ENCODE data around the gene CKS1B. TPM values are rescaled to one million over a fixed set of nuclear protein-coding genes. Genes with fewer than 3 reads are reported as not detected.
A peak's percentile ranks its signal among the peaks of the same experiment; 100 is the strongest.

Gene CKS1B
- total and polyA plus RNA-seq, 2 donors (not counting 1 experiment from before 2014, with no cell fraction given) = 16.8 to 33.0 TPM

- Mint-ChIP-seq H3K27ac (no peak overlapping the region), H3K27me3 (no peaks in the 10 kb centered on the region), H3K9me3 (ENCODE audit: insufficient read depth) (no peaks in the 10 kb centered on the region), H3K4me3 (no peak overlapping the region), H3K4me1 (peaks cover 23% of the 10 kb centered on the region)
- Histone ChIP-seq H3K27ac (ENCODE audit: low read length in 2 of 2) (no peak overlapping the region), H2AFZ (ENCODE audit: insufficient read depth, low read depth, low read length, poor library complexity, severe bottlenecking) (no peak overlapping the region), H3K9me3 (ENCODE audit: control extremely low read depth in 1 of 3, control insufficient read depth in 2 of 3, insufficient read depth in 1 of 3, low read length in 2 of 3) (no peaks in the 10 kb centered on the region), H3K9ac (ENCODE audit: low read length) (no peak overlapping the region), H3K36me3 (replicated peaks in 1 of 2; ENCODE audit: control extremely low read depth in 1 of 2, control insufficient read depth in 1 of 2, extremely low read depth in 1 of 2, insufficient read depth in 2 of 2, low read length in 1 of 2) (peaks cover 0 to 6% of the 10 kb centered on the region in 2 experiments), H3K4me1 (ENCODE audit: control insufficient read depth in 2 of 2, insufficient read depth in 2 of 2, low read length in 2 of 2) (peaks cover 11 to 17% of the 10 kb centered on the region in 2 donors), H4K20me1 (ENCODE audit: control insufficient read depth, insufficient read depth, low read length, poor library complexity, severe bottlenecking) (no peaks in the 10 kb centered on the region), H3K79me2 (ENCODE audit: control insufficient read depth, insufficient read depth, low read length) (peaks cover 5% of the 10 kb centered on the region), H3K4me3 (ENCODE audit: control extremely low read depth in 1 of 5, extremely low read depth in 1 of 5, insufficient read depth in 1 of 5, low read depth in 2 of 5, low read length in 4 of 5) (no peak overlapping the region), H3K27me3 (replicated peaks in 1 of 4; ENCODE audit: control extremely low read depth in 1 of 4, control insufficient read depth in 3 of 4, insufficient read depth in 4 of 4, low read length in 3 of 4) (no peaks in the 10 kb centered on the region), H3K4me2 (replicated peaks; ENCODE audit: low read depth, low read length, poor library complexity, severe bottlenecking) (no peak overlapping the region)
- 76% methylated on average over 11 of the region's 15 CpGs for WGBS (ENCODE audit: insufficient coverage)
- TF ChIP-seq CTCF (IDR thresholded peaks at IDR 0.05) (no peak), EZH2 (IDR thresholded peaks at IDR 0.05; ENCODE audit: borderline replicate concordance, insufficient read depth, low read depth, low read length, poor library complexity, severe bottlenecking) (no peak)
- ChIA-PET CTCF (interaction anchor here (0.7 to 18.4 kb wide), 10 partner anchors 14 to 90 kb away, joined by 3 to 295 read pairs (median 3); partner anchors contain the start of genes FLAD1, PBXIP1 and PYGO2), POLR2A (no interaction called here)
- ATAC-seq (ENCODE audit: low read depth) (no peak), DNase-seq (no peak)
- intact Hi-C loops (cut with micrococcal nuclease) = no loop called here
Measured at GRCh38 chr1:154996966-154997701, 22.7 kb downstream of the CKS1B start.

GRCh38 chr1:154998201-154998780, 23.8 kb downstream of the CKS1B start:
- Histone ChIP-seq H3K4me3 (ENCODE audit: control extremely low read depth in 1 of 5, extremely low read depth in 1 of 5, insufficient read depth in 1 of 5, low read depth in 2 of 5, low read length in 4 of 5) (no peak overlapping the region), H3K27ac (ENCODE audit: low read length in 2 of 2) (no peak overlapping the region), H4K20me1 (ENCODE audit: control insufficient read depth, insufficient read depth, low read length, poor library complexity, severe bottlenecking) (no peaks in the 10 kb centered on the region), H3K36me3 (replicated peaks in 1 of 2; ENCODE audit: control extremely low read depth in 1 of 2, control insufficient read depth in 1 of 2, extremely low read depth in 1 of 2, insufficient read depth in 2 of 2, low read length in 1 of 2) (no peaks in the 10 kb centered on the region), H3K4me2 (replicated peaks; ENCODE audit: low read depth, low read length, poor library complexity, severe bottlenecking) (peak overlapping the region; percentile 97), H2AFZ (ENCODE audit: insufficient read depth, low read depth, low read length, poor library complexity, severe bottlenecking) (no peak overlapping the region), H3K9ac (ENCODE audit: low read length) (no peak overlapping the region), H3K9me3 (ENCODE audit: control extremely low read depth in 1 of 3, control insufficient read depth in 2 of 3, insufficient read depth in 1 of 3, low read length in 2 of 3) (no peaks in the 10 kb centered on the region), H3K4me1 (ENCODE audit: control insufficient read depth in 2 of 2, insufficient read depth in 2 of 2, low read length in 2 of 2) (peaks cover 11 to 17% of the 10 kb centered on the region in 2 donors), H3K27me3 (replicated peaks in 1 of 4; ENCODE audit: control extremely low read depth in 1 of 4, control insufficient read depth in 3 of 4, insufficient read depth in 4 of 4, low read length in 3 of 4) (no peaks in the 10 kb centered on the region), H3K79me2 (ENCODE audit: control insufficient read depth, insufficient read depth, low read length) (peaks cover 14% of the 10 kb centered on the region)
- ChIA-PET POLR2A (interaction anchor here (0.7 to 7.4 kb wide), 8 partner anchors 10 to 139 kb away, joined by 3 to 74 read pairs (median 6); partner anchors contain the start of genes CKS1B, FLAD1 and PYGO2), CTCF (interaction anchor here (0.6 to 18.4 kb wide), 20 partner anchors 10 to 953 kb away, joined by 3 to 295 read pairs (median 6); partner anchors contain the start of genes CKS1B, FLAD1, PBXIP1 and PMVK)
- Mint-ChIP-seq H3K4me3 (peak overlapping the region; percentile 26), H3K27me3 (no peaks in the 10 kb centered on the region), H3K27ac (peak overlapping the region; percentile 17), H3K4me1 (peaks cover 23% of the 10 kb centered on the region), H3K9me3 (ENCODE audit: insufficient read depth) (no peaks in the 10 kb centered on the region)
- 100% methylated on average over 1 of the region's 16 CpGs for WGBS (ENCODE audit: insufficient coverage)
- ATAC-seq (ENCODE audit: low read depth) (no peak), DNase-seq (no peak)
- TF ChIP-seq EZH2 (IDR thresholded peaks at IDR 0.05; ENCODE audit: borderline replicate concordance, insufficient read depth, low read depth, low read length, poor library complexity, severe bottlenecking) (no peak), CTCF (IDR thresholded peaks at IDR 0.05) (no peak)
- intact Hi-C loops (cut with micrococcal nuclease) = no loop called here

Data from B cell (primary cell).